K562 (cell line): ENCODE results near the gene TMEM222. TPM values are rescaled to one million over a fixed set of nuclear protein-coding genes. Genes with fewer than 3 reads are reported as not detected.

Source experiments
- ARHGAP35 ChIP-seq: fragments of 450-650 bp; IDR thresholded peaks from 2 replicates; pipeline ENCODE4 v1.6.1; 2018; ENCODE audit not compliant: partially characterized antibody
- ATF7 ChIP-seq: fragments of 450-650 bp; IDR thresholded peaks from 2 replicates; pipeline ENCODE4 v1.7.1; 2014; ENCODE audit warnings: mild to moderate bottlenecking, moderate library complexity
- BRD9 ChIP-seq: fragments of 450-650 bp; IDR thresholded peaks from 2 replicates; pipeline ENCODE4 v1.6.1; 2018; ENCODE audit warnings: low read depth; ENCODE audit not compliant: partially characterized antibody
- CEBPB ChIP-seq: fragments of 450-650 bp; IDR thresholded peaks from 2 replicates; pipeline ENCODE4 v1.6.1; 2016; ENCODE audit warnings: missing genetic modification characterization, missing compliant biosample characterization
- CTBP1 ChIP-seq: fragments of 450-650 bp; IDR thresholded peaks from 2 replicates; pipeline ENCODE4 v1.6.1; 2016; ENCODE audit warnings: borderline replicate concordance
- DNMT1 ChIP-seq: fragments of 450-650 bp; IDR thresholded peaks from 2 replicates; pipeline ENCODE4 v1.6.1; 2016; ENCODE audit warnings: antibody characterized with exemption, mild to moderate bottlenecking
- HDAC8 ChIP-seq: fragments of 450-650 bp; IDR thresholded peaks from 2 replicates; pipeline ENCODE4 v1.6.1; 2016; ENCODE audit warnings: mild to moderate bottlenecking, missing genetic modification characterization, moderate library complexity, missing compliant biosample characterization
- HMGXB4 ChIP-seq: sonication (generic); formaldehyde crosslinking; IDR thresholded peaks from 2 replicates; pipeline ENCODE4 v1.8.1; 2023; ENCODE audit warnings: mild to moderate bottlenecking, missing genetic modification reagents
- KLF16 ChIP-seq: IDR thresholded peaks from 2 replicates; pipeline ENCODE4 v1.6.1; 2016; ENCODE audit warnings: antibody characterized with exemption
- NCOA6 ChIP-seq: fragments of 450-650 bp; IDR thresholded peaks from 2 replicates; pipeline ENCODE4 v1.6.1; 2017; ENCODE audit warnings: mild to moderate bottlenecking
- NR4A1 ChIP-seq, 2 experiments: fragments of 250-450 bp in 1 of 2; fragments of 450-650 bp in 1 of 2; sonication (Bioruptor Pico) in 1 of 2; IDR thresholded peaks; 2 replicates each; pipeline versions ENCODE4 v1.4.0 to v1.6.1; 2016 to 2020; ENCODE audit warnings: mild to moderate bottlenecking in 2 of 2, missing compliant biosample characterization in 1 of 2, missing genetic modification characterization in 1 of 2, moderate library complexity in 1 of 2
- PTTG1 ChIP-seq: fragments of 450-650 bp; IDR thresholded peaks from 2 replicates; pipeline ENCODE4 v1.6.1; 2016; ENCODE audit warnings: low read depth, mild to moderate bottlenecking, missing genetic modification characterization, missing compliant biosample characterization
- RCOR1 ChIP-seq, 2 experiments: IDR thresholded peaks; 2 replicates each; pipeline ENCODE4 v1.6.1; 2012; ENCODE audit warnings: low read depth in 2 of 2, low read length in 2 of 2, borderline replicate concordance in 1 of 2, improper control_type of control experiment in 1 of 2
- TFAP4 ChIP-seq: sonication (generic); formaldehyde crosslinking; IDR thresholded peaks from 2 replicates; pipeline ENCODE4 v1.8.0; 2022; ENCODE audit warnings: missing genetic modification reagents, mild to moderate bottlenecking, moderate library complexity, borderline replicate concordance
- XRCC5 ChIP-seq: fragments of 200-400 bp; formaldehyde crosslinking; IDR thresholded peaks from 2 replicates; pipeline ENCODE4 v1.6.1; 2017; ENCODE audit warnings: low read depth, mild to moderate bottlenecking, low read length
- ZBTB17 ChIP-seq: fragments of 450-650 bp; formaldehyde crosslinking; IDR thresholded peaks from 2 replicates; pipeline ENCODE4 v1.4.0; 2020; ENCODE audit warnings: mild to moderate bottlenecking
- ZNF146 ChIP-seq: IDR thresholded peaks from one replicate; pipeline ENCODE4 v1.6.1; 2018; ENCODE audit warnings: missing compliant biosample characterization; ENCODE audit not compliant: unreplicated experiment
- ZNF518B ChIP-seq: fragments of 250-450 bp; sonication (Bioruptor Pico); IDR thresholded peaks from 2 replicates; pipeline ENCODE4 v1.5.0; 2021; ENCODE audit warnings: mild to moderate bottlenecking, moderate library complexity
- polyA plus RNA-seq, 8 experiments: library from polyadenylated mRNA; depleted of rRNA in 4 of 8; stranded (reverse) in 5 of 8; unstranded in 3 of 8; fragments of >200 nt; fragmentation: Nextera tagmentation in 2 of 8; fragmentation: Illumina TruSeq in 1 of 8; extraction: Ambion mirVana in 2 of 8; extraction: Trizol in 1 of 8; gene quantifications; 2 replicates each; pipeline versions ENCODE4 v1.2.1 to v1.2.3, GENCODE V29; 2011 to 2014; ENCODE audit warnings: inconsistent platforms in 1 of 8, missing spikeins in 1 of 8
- total RNA-seq, 7 experiments: library from RNA; depleted of rRNA in 6 of 7; stranded (reverse); fragments of >200 nt in 6 of 7; fragmentation: Illumina TruSeq in 2 of 7; extraction: Trizol in 2 of 7; gene quantifications; 2 replicates each; pipeline versions ENCODE4 v1.2.1 to v1.2.3, GENCODE V29; 2011 to 2021; ENCODE audit warnings: low replicate concordance in 1 of 7
- TF ChIP-seq, protein P1 (sequence below), 3 experiments: IDR thresholded peaks in 2 of 3; conservative IDR thresholded peaks in 1 of 3; 2 replicates each; pipeline ENCODE4 v1.5.1; 2011 to 2012; ENCODE audit warnings: low read length in 3 of 3, mild to moderate bottlenecking in 3 of 3, control low read depth in 2 of 3, improper control_type of control experiment in 1 of 3, inconsistent platforms in 1 of 3, low read depth in 1 of 3, mixed read lengths in 1 of 3, moderate library complexity in 1 of 3; ENCODE audit not compliant: insufficient read depth in 2 of 3

Gene TMEM222
- total and polyA plus RNA-seq, 9 of the 15 experiments (the other 6 are each of a cell fraction or from before 2014, with no cell fraction given): 6.9 to 48.0 (median 32.8) TPM

DNA sequence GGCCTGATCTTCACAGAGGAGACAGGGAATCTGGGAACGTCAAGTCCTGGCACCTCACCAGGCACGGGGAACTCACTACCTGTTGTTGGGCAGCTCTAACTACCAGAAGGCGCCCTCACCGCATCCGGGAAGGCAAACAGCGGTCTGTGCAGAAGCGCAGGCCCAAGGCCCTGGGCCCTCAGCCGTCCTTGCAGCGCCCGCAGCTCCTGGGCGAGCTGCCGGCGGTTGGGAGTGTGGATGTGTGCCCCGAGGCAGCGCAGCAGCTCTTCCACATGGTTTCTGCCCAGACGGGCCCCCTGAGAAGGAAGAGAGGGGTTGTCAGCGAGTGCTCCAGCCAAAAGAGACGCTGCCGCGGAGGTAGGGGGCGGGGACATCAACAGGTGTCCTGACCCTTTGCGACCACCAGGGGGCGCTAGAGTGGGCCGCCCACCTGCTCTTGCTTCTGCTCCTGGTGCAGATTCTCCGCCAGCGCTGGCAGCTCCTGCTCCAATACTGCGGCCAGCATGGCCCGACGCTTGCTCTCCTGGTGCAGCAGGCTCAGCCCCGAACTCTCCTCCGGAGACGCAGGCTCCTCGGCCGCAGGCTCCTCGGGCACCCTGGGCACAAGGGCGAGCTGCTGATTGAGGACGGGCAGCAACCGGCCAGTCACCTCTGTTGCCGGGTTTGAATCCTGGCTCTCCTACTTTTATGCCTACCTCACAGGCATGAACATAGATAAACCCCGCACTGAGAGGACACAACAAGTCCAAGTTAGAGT, 35.5 kb downstream of the TMEM222 start (continued):
- no peak for TF ChIP-seq ZNF518B
- no peak for TF ChIP-seq DNMT1
- TF ChIP-seq TFAP4 (CRISPR knock-in tag): peak; percentile 78; the same call in 1 of the 2 replicates
- TF ChIP-seq CEBPB (tag): no peak
- TF ChIP-seq HDAC8: peak; percentile 51; the same call in 1 of the 2 replicates
- TF ChIP-seq NR4A1 (CRISPR knock-in tag; IDR thresholded peaks at IDR 0.05): 0 out of 2 replicates have a peak, but pooled peaks have one; percentile 27
- no peak for TF ChIP-seq NR4A1 (tag; IDR thresholded peaks at IDR 0.05)
- no peak for TF ChIP-seq BRD9
- peak; percentile 54; the same call in 1 of the 2 replicates for TF ChIP-seq HMGXB4 (CRISPR knock-in tag)
- TF ChIP-seq, protein P1, sequence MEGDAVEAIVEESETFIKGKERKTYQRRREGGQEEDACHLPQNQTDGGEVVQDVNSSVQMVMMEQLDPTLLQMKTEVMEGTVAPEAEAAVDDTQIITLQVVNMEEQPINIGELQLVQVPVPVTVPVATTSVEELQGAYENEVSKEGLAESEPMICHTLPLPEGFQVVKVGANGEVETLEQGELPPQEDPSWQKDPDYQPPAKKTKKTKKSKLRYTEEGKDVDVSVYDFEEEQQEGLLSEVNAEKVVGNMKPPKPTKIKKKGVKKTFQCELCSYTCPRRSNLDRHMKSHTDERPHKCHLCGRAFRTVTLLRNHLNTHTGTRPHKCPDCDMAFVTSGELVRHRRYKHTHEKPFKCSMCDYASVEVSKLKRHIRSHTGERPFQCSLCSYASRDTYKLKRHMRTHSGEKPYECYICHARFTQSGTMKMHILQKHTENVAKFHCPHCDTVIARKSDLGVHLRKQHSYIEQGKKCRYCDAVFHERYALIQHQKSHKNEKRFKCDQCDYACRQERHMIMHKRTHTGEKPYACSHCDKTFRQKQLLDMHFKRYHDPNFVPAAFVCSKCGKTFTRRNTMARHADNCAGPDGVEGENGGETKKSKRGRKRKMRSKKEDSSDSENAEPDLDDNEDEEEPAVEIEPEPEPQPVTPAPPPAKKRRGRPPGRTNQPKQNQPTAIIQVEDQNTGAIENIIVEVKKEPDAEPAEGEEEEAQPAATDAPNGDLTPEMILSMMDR (IDR thresholded peaks at IDR 0.05 in 2 of 3, conservative IDR thresholded peaks at IDR 0.05 in 1 of 3; ENCODE audit: insufficient read depth in 2 of 3, low read depth in 1 of 3, low read length in 3 of 3): peak; percentile 95 to 98 (median 96)
- TF ChIP-seq KLF16: peak; percentile 69
- TF ChIP-seq PTTG1 (tag): no peak
- no peak for TF ChIP-seq ZNF146 (CRISPR knock-in tag)
- no peak for TF ChIP-seq ARHGAP35
- TF ChIP-seq ZBTB17 (CRISPR knock-in tag): no peak
- 0 out of 2 replicates have a peak, but pooled peaks have one; percentile 39 for TF ChIP-seq ATF7
- TF ChIP-seq XRCC5: peak; percentile 82; the same call in 1 of the 2 replicates
- peak; percentile 65 for TF ChIP-seq CTBP1
- TF ChIP-seq NCOA6: no peak
- TF ChIP-seq RCOR1 (IDR thresholded peaks at IDR 0.05; ENCODE audit: borderline replicate concordance in 1 of 2, low read depth in 2 of 2, low read length in 2 of 2): peak; percentile 5 to 18; a peak in 2 of 4 replicates
